Ramos (cell line): Measurements from ENCODE around the gene GNAI1.

ENCODE experiments used
- in situ Hi-C: fragments of 300-500 bp; cut with MboI; formaldehyde crosslinking; loops from one replicate; pipeline ENCODE4 v1.14.3; 2022; ENCODE audit warnings: low sequenced_read_pairs; ENCODE audit not compliant: unreplicated experiment

The GNAI1 gene

DNA sequence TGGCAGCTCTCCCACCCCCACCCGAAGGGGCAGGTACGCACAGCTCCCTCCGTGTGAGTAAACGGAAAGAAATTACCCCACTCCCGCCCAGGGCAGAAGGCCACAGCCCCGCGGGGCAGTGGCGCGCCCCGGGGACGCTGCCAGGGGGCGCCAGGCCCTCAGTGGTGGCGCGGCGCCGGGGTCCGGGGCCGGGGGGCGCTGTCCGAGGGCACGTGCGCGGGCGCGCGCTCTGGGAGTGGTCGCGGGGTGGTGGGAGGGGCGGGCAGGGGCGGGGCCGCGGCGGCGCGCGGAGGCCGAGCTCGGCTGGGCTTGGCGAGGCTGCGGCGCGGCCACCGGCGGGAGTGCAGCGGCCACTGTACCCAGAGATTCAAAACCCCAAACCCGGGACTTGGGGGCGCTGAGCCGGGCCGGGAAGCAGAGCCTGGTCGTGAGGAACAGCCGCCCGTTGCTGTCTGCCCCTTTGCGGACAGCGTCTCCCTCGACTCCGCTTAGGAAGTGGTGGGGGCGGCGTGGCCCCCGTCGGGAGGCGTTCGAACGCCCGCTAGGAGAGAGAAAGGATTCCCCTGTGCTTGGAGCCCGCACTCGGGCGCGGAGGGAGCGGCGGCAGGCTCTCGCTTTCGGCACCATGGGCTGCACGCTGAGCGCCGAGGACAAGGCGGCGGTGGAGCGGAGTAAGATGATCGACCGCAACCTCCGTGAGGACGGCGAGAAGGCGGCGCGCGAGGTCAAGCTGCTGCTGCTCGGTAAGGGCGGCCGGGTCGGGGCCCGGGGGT is at the start of gene GNAI1:
Gene GNAI1 (plus strand): TSS at position 296 of the 773 bp plus-strand sequence. CDS start 330 bp downstream, at position 626.
- in situ Hi-C loops = no loop called here

DNA sequence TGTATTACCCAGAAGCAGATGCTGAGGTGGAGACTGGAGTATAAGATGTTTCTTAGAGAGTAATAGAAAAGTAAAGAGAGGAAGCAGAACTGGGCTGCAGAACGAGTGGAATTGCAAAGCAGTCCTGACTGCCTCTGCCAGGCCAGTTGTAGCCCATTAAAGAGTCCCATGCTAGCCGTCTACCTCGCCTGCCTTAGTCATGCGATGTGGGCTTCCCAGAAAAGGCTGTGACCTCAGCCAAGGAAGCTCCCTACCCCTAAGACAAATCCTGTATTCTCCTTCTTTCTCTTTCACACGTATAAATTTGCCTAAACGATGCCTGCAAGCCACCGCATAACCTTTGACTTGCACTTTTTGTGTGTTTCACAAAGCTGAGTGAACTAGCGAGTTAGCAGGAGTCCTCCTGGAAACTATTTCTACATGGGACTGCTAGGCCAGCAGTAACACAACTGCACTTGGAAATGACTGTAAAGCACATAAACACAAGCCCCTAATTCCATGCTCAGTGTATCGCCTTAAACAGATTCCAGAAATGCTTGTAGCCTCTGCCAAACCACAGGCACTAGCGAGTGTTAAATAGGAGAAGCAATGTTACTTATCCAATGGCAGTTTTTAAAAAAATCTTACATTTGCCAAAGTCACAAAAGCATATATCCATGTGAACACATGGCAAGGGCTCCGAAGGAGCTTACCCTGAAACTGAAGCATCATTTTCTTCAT is 47.4 kb upstream of the GNAI1 start:
- in situ Hi-C loops = no loop called here

DNA sequence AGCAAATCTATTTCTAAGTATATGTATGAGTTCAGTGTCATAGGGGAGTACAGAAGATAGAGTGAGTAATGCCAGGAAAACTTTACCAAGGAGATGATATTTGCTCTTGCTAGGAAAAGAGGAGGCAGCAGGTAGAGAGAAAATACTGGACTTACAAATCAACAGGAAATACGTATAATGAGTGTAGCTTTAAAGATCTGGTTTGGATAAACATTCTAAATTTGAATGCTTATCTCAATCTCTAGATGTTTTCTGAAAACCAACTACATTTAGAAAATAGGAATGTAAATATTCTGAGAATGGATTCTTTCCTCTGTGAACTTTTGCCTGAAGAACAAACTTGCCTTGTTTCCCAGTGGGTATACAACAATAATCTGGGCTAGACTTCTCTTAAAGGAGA is 46.9 kb upstream of the GNAI1 start:
- in situ Hi-C loops = no loop called here

DNA sequence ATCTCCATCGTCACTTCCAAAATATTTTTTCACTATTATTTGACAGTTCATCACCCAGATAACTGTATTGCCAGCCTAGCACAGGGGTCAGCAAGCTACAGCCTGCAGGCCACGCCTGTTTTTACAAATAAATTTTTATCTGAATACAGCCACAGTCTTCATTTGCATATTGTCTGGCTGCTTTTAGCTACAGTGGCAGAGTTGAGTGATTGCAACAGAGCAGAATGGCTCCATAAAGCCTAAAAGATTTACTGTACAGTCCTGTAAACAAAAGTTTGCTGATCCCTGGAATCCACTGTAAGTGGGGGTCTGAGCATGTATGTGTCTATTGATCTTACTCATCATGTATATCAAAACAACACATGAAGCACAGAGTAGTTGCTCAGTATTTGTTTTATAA is 45.9 kb upstream of the GNAI1 start:
- in situ Hi-C loops = no loop called here

DNA sequence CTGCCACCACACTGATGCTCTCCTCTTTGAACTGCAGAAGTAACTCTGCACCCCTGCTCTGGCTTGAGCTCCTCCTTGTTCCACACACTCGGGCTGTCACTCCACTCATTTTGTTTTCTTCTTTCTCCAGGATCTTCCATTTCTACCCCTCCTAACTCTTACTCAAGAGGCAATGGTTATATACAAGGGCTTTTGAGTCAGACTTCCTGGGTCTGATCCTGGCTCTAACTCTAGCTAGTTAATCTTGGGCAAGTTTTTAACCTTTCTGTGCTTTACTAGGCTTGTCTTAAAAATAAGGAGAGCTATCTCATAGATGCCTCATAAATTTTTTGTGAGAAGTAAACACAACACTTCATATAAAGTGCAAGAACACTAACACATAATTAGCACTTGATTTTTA is 45.3 kb upstream of the GNAI1 start:
- in situ Hi-C loops = no loop called here

DNA sequence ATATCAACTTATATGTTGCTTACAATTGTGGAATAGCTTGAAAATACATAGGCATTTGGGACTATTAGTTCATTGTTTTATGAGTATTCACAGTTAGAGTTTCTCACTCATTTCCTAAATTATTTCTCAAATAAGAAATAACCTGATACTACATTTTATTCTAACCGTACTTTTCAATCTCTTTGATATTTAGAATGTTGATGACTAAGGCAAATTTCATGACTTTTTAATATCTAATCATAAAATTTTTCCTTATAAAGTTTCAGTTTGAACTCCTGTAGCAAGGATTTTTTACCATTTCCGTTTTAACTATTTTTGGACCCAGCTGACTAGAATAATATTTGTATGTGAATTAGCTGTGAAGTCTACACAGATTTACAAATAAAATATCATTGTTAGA is 41.3 kb upstream of the GNAI1 start:
- in situ Hi-C loops = no loop called here

DNA sequence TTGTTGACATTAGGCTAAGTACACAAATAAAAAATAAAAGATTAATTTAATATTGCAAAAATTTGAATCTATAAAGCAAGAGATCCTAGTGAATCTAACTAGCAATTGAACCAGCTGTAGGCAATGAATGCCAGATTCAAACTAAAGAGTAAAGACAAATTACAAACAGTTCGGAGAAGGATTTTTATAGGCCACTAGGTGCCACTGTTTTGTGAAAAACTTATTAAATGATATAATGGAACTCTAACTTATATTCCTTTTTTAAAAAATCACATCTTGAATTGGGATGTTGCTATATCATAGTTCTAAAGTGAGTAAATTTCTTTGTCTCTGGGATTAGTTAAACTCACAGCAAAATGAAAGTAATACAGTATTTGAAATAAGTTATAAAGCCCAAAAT is 39.1 kb upstream of the GNAI1 start:
- in situ Hi-C loops = no loop called here

DNA sequence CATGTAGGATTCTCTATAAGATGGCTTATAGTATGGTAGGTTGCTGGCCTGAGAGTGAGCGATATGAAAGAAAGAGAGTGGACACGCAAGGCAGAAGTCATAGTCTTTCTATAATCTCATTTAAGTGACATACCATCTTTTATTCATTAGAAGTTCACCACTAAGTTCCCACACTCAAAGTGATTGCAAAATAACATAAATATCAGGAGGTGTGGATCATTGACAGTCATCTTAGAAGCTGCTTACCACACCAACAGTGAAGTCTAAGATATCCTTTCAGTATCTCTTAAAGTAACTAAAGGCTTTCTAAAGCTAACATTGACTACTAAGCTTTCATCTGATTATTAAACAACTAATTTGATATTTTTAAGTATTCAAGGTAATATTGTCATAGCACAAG is 36.9 kb upstream of the GNAI1 start:
- in situ Hi-C loops = no loop called here

DNA sequence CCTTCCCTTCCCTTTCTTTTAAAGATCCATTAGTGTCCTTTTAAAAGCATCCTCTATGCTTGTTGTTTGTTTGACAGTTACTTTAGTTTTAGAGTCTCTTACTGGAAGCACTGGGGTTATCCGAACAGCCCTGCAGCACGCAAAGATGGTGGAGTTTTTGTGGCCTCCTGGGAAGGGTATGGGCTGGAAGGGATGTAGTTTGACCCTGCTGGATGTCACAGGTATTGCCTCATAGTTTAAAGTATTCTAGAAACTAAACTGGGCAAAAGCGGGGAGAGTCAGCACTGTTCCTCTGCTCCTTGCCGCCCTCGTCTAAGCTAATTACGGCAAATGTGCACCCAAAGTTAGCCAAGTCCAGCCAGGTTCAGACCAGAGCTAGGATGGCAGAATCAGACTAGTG is 35.8 kb upstream of the GNAI1 start:
- in situ Hi-C loops = no loop called here

DNA sequence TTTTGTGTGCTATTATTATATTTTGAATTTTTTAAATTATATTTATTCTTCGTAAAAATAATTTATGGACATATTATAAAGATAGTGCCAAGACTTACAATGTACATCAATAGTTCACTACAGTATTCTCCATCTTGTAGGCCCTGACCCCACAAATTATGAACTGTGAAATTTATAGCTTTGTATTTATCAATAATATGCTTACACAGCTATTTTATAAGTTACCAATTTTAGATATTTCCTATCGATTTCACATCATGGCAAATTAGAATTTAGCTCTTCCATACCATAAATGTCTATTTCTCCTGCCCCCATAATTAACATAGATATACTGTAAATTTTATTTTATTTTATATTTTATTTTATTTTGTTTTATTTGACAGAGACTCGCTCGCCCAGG is 34.4 kb upstream of the GNAI1 start:
- in situ Hi-C loops = no loop called here

DNA sequence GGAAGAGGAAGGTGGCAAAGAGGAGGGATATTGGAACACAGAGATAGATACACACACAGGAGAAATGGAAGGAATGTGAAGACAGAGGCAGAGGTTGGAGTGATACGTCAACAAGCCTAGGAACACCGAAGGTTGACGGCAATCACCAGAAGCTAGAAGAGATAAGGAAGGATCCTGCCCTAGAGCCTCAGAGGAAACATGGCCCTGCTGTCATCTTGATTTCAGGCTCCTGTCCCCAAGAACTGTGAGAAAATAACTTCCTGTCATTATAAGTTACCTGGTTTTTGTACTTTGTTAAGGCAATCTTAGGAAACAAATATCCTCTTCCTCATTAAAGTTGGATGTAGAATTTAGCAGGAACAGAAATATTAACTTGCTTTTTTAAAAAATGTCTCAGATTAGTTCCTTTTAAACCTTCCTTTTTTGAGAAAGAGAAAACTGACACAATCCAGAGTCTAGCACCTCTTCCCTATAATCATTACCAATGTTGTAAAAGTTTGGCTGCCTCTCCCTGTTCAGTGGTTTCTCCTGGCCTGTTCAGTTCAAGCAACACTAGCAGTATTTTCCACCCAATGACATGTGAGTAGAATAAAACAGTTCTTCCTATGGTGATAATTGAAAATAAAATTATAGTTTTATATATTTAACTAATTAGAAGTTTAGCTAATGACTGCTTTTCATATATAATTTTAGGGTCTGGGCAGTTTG is 28.8 kb upstream of the GNAI1 start:
- in situ Hi-C loops = no loop called here

DNA sequence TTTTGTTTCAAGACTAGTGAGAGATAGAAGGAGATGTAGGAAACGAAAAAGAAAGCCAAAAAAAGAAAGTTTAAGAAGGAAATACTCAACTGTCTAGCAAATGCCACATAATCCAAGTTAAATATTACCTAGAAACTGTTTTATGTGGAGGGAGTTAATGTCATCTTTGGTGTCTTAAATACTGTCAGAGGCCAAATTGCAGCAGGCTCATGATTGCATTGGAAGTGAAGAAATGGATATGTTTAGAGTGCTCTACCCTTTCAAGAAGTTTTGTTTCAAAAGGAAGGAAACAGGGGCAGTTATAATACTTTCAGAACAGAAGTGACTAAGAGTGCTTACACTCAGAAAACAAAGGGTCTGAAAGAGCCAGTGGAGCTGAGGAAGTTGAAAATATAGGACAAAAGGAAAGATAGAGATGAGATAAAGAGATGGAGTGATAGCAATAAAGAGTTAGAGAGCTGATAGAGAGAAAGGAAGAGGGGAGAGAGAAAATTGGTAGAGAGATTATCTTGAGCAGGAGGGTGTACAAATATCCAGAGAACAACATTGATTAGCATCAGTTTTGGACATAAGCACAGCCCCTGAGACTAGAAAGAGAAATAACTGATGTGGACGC is 28.0 kb upstream of the GNAI1 start:
- in situ Hi-C loops = no loop called here

DNA sequence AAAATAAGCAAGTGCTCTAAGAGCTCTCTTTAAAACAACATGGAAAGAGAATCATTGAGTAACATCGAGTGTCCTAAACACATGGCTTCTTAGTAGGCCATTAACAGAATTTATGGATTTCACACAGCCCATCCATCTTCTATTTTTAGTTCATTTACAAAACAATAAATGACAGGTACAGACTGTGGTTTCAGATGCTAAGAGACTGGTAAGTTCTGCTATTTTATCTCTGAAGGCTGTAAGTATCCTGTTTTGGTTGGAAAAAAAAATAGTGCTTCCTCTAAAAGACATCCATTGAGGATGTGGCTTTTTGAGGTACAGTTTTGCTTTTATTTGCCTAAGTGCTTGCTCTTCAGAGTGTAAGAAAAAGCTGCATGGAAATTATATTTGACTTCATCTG is 27.4 kb upstream of the GNAI1 start:
- in situ Hi-C loops = no loop called here

DNA sequence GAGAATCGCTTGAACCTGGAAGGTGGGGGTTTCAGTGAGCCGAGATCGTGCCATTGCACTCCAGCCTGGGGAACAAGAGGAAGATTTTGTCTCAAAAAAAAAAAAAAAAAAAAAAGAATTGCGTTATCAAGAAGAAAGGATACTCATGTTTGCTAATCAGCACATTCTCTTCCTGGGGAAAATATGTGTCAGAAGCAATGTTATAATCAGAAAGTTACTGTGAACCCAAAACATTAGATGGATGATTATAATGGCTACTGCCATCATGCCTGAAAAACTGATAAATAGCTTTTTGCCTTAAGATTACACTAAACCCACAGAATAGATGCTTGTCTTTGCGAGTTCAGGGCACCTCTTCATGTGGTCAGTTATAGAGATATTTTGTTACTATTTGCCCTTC is 24.3 kb upstream of the GNAI1 start:
- in situ Hi-C loops = no loop called here

DNA sequence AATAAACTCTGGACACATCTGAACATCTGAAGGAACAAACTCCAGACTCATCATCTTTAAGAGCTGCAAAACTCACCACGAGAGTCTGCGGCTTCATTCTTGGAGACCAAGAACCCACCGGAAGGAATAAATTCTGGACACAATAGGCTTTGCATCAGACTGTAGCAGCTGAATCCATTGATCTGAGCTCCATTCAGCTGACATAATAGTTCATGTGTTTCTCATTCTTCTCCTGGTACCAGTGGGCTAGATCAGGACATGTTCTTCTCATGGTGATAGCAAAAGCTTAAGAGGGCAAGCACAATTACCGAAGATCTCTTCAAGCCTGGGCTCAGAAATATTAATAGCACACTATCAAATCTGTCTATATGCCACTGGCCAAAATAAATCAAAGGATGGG is 20.5 kb upstream of the GNAI1 start:
- in situ Hi-C loops = no loop called here

DNA sequence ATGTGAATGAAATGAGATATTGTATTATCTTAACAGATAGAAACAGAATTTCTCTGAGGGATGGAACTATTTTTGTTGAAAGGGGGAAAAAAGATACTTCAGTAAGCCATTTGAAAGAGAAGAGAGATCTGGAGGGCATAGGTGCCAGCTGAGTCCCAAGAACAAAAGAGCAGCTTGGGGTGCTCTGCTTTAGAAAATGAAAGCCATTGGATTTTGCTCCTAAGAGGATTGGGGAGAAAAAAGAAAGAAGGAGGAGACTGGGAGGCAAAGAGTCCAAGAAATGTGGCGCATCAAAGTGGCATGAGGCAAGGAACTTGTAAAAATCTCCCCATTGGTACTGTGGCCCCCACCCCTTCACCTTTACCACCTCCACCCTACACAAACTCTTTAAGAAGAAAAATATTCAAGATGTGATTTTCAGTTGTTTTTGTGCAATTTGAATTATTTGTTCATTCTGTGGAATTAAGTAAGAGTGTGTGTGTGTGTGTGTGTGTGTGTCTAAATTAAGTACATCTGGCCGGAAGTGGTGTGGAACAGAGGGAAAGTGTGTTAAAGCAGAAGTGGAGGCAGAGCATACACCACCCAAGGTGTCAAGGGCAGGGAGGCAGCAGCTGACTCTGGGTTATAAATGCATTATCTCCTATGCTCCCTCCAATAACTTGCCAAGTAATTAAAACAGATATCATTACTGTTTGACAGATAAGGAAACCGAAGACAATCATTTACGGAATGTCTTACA is 9.9 kb upstream of the GNAI1 start:
- in situ Hi-C loops = no loop called here

DNA sequence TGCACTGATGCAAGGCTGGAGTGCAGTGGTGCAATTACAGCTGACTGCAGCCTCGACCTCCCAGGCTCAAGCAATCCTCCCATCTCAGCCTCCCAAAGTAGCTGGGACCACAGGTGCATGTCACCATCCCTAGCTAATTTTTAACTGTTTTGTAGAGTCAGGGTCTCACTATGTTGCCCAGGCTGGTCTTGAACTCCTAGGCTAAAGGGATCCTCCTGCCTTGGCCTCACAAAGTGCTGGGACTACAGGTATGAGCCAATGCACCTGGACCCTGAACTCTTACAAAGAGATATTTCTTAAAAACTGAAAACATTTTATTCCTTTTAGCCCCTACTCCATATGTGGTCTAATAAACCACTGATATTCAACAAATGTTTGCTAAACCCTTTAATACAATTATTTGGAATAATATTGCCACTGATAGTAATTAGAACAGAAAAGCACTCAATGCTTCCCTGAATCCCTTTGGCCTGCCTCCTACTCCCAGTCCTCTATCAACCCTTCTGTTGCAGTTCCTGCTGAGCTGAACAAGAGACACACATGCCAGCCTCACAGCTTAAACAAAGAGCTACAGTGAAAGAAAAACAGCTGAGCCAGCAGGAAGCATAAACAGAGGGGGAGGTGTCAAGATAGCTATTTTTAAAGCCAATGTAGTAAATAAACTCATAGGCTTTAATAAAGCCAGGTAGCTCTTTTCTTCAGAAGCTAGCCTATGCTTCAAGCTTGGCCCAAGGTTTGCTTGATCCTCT is 7.0 kb upstream of the GNAI1 start:
- in situ Hi-C loops = no loop called here

DNA sequence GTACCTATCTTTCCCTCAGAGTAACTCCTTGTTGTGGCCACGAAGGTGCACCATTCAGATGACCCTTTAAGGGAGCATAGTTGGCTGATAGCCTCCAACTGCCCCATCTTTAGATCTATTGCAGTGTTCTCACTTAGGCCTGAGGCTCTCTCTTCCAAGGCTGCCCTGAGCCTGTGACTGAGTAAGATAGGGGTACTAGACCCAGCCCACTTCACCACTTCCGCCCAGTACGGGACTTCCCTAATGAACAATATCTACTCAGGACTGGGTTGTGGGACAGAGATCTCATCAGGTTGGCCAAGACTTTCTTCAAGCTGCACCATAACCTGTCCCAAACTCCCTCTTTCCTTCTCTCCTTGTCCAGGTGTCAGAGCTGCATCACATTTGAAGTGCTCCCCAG is 5.7 kb upstream of the GNAI1 start:
- in situ Hi-C loops = no loop called here

DNA sequence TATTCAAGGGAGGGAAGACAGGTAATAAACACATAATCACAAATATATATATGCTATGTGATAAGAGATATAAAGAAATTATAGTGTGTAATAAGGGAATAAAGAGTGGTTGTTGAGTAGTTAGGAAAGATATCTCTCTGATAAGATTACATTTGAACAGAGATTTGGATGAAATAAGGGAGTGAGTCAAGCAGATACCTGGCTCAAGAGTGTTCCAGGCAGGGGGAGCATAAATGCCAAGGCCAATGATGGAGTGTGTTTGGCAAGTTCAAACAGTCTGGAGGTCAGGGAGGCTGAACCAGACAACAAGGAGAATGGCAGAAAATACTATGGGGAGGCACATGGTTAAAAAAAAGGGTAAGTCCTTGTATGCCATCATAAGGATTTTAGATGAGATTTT is 4.8 kb upstream of the GNAI1 start:
- in situ Hi-C loops = no loop called here
